Ovary (tissue), 9 donors: ENCODE results near the gene NEIL1. TPM values are rescaled to one million over a fixed set of nuclear protein-coding genes. Genes with fewer than 3 reads are reported as not detected.
A peak's percentile ranks its signal among the peaks of the same experiment; 100 is the strongest.

ENCODE experiments used
- DNase-seq, 5 donors: peaks; one replicate each; pipeline ENCODE4 v3.0.0-alpha.2; 2019 to 2020
- H3K27ac ChIP-seq, 2 donors: fragments of 200-600 bp; one replicate each; pipeline versions ENCODE4 v1.5.1 to v1.8.0; 2019 to 2022
- H3K27me3 ChIP-seq: fragments of 200-600 bp; one replicate; pipeline ENCODE4 v1.8.0; 2022
- H3K36me3 ChIP-seq: fragments of 200-600 bp; sonication (generic); one replicate; pipeline ENCODE4 v1.5.1; 2019
- H3K4me1 ChIP-seq: one replicate; pipeline ENCODE4 v1.8.1; 2013; ENCODE audit warnings: mild to moderate bottlenecking, moderate library complexity; ENCODE audit not compliant: insufficient read depth
- H3K4me3 ChIP-seq: fragments of 200-600 bp; sonication (generic); one replicate; pipeline ENCODE4 v1.5.1; 2017
- H3K9me3 ChIP-seq, 2 donors: fragments of 200-600 bp in 1 of 2; sonication (generic) in 1 of 2; one replicate each; pipeline versions ENCODE4 v1.5.1 to v1.8.1; 2013 to 2019; ENCODE audit warnings: mild to moderate bottlenecking in 1 of 2, moderate library complexity in 1 of 2
- CTCF ChIP-seq, 3 donors: fragments of 450-650 bp in 2 of 3; fragments of 200-600 bp in 1 of 3; IDR thresholded peaks; one replicate each; pipeline versions ENCODE4 v1.5.1 to v1.8.0; 2016 to 2022; ENCODE audit warnings: antibody characterized with exemption in 3 of 3, mild to moderate bottlenecking in 1 of 3
- EP300 ChIP-seq: sonication (generic); formaldehyde crosslinking; IDR thresholded peaks from one replicate; pipeline ENCODE4 v1.6.1; 2017; ENCODE audit warnings: antibody characterized with exemption
- POLR2A ChIP-seq: fragments of 450-650 bp; IDR thresholded peaks from one replicate; pipeline ENCODE4 v1.6.1; 2017; ENCODE audit warnings: antibody characterized with exemption, mild to moderate bottlenecking, moderate library complexity
- WGBS, 3 donors: extraction: QIAGEN DNeasy Blood & Tissue Kit in 1 of 3; methylation state at CpG; one replicate each; pipeline versions ENCODE4 v1.1.5 to v1.1.7; 2013 to 2017; 5-methylcytosine and 5-hydroxymethylcytosine counted together
- intact Hi-C, 4 donors: fragments of 100-400 bp; cut with DNase I; formaldehyde crosslinking; loops; one replicate each; pipeline versions ENCODE4 v1.11.0 to v1.15.1; 2022 to 2023
- polyA plus RNA-seq, 2 donors: library from polyadenylated mRNA; stranded (reverse); fragments of 200-250 nt in 1 of 2; fragments of 350-450 nt in 1 of 2; fragmentation: Illumina TruSeq in 1 of 2; extraction: RNeasy Lipid Tissue Mini Kit (QIAGEN cat#74804) in 1 of 2; gene quantifications; one replicate each; pipeline ENCODE4 v1.2.3, GENCODE V29; 2013 to 2014
- total RNA-seq, 7 donors: library from RNA; depleted of rRNA in 2 of 7; stranded (reverse); fragments of >200 nt in 2 of 7; fragmentation: NEBNext Ultra II Directional in 3 of 7; extraction: Animal tissue kit (Norgen Biotek cat#: 25700) in 3 of 7; gene quantifications; one replicate each; pipeline versions ENCODE4 v1.1.0 to v1.2.4, GENCODE V29; 2016 to 2023
- donor health status: DM: no; HTN: no; CAD: no; lungs with moderate emphysema.
- donor health status: DM: no; HTN: no; CAD: no.
- donor health status: Bipolar disorder and iron deficiency.
- donor health status: DM: yes; HTN: yes; CAD: no.
- donor health status: DM: no; HTN: no; CAD: no.
- donor health status: DM: yes; HTN: yes; CAD: no.

NEIL1 gene
- total and polyA plus RNA-seq, 9 donors = 8.1 to 80.2 (median 31.5) TPM

- 26 to 39% (median 27%) methylated on average over 3 of the region's 3 CpGs for WGBS, 3 donors
- TF ChIP-seq CTCF (IDR thresholded peaks at IDR 0.05) (no peak), EP300 (no peak), POLR2A (no peak)
- Histone ChIP-seq H3K27ac (peak overlapping the region in 1 of 2 donors; percentile 69), H3K4me3 (peak overlapping the region; percentile 67), H3K9me3 (no peaks in the 10 kb centered on the region), H3K4me1 (peaks cover 7% of the 10 kb centered on the region), H3K27me3 (no peaks in the 10 kb centered on the region), H3K36me3 (no peaks in the 10 kb centered on the region)
- intact Hi-C loops = no loop called here
- DNase-seq = no peak
Measured at GRCh38 chr15:75335313-75335704, 11.5 kb upstream of the NEIL1 start.

DNA sequence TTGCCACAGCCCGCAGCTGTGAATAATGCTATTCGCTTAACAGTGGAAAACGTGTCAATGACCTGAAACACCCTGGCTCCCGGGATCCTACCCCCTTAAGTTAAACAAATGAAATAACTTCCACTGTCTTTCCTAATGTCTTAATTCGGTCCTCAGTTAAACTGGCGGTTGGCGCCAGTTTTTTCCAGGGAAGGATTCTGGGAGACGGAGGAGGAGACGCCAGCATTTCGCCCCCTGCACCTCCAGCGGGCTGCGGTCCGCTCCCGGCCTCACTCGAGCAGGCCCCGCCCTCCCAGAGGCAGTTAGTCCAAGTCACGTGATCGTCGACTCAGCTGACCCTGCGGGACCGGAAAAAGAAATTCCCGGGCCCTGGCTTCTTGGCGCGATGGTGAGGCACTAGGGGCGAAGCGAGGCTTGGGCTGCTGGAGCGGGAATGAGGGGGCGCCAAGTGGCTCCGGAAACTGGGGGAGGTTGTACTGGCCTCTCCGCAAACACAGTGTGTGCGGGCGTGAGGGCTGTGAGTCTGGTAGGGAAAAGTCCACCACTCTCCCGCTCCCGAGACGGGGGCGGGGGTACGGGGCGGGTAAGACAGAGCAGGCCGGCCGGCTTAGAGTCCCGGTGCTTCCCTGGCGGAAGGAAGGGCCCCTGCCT lies 11.0 kb upstream of the NEIL1 start, which contains the start of gene COMMD4:
TSS of gene COMMD4 (plus strand) at position 359 of the 651 bp plus-strand sequence. CDS start at position 386, 27 bp downstream.
- intact Hi-C loops = no loop called here
- peak within 1 kb of the TSS; percentile 67 for H3K4me3 ChIP-seq
- TF ChIP-seq EP300 (no peak), POLR2A (no peak), CTCF (IDR thresholded peaks at IDR 0.05) (no peak)
- H3K27ac ChIP-seq = peak within 1 kb of the TSS in 1 of 2 donors; percentile 69
- H3K9me3 ChIP-seq = no peaks in the 10 kb centered on the region
- peaks cover 7% of the 10 kb centered on the region for H3K4me1 ChIP-seq
- no peaks in the 10 kb centered on the region for H3K27me3 ChIP-seq
- WGBS, 3 donors = 0% methylated on average over 42 of the region's 42 CpGs
- peak; percentile 96 to 98 (median 98) for DNase-seq
- H3K36me3 ChIP-seq = no peaks in the 10 kb centered on the region

- TF ChIP-seq EP300 = no peak
- TF ChIP-seq CTCF (IDR thresholded peaks at IDR 0.05) = no peak
- no peak for TF ChIP-seq POLR2A
- no peaks in the 10 kb centered on the region for H3K9me3 ChIP-seq
- H3K4me3 ChIP-seq = no peak overlapping the region
- H3K27ac ChIP-seq = no peak overlapping the region
- no peaks in the 10 kb centered on the region for H3K27me3 ChIP-seq
- no peaks in the 10 kb centered on the region for H3K36me3 ChIP-seq
- peak in 1 of 5 donors; percentile 15 for DNase-seq
- intact Hi-C loops = no loop called here
- 83 to 86% (median 85%) methylated on average over 11 of the region's 11 CpGs for WGBS, 3 donors
- H3K4me1 ChIP-seq = peaks cover 7% of the 10 kb centered on the region
Measured at GRCh38 chr15:75338661-75339240, 8.1 kb upstream of the NEIL1 start.

DNA sequence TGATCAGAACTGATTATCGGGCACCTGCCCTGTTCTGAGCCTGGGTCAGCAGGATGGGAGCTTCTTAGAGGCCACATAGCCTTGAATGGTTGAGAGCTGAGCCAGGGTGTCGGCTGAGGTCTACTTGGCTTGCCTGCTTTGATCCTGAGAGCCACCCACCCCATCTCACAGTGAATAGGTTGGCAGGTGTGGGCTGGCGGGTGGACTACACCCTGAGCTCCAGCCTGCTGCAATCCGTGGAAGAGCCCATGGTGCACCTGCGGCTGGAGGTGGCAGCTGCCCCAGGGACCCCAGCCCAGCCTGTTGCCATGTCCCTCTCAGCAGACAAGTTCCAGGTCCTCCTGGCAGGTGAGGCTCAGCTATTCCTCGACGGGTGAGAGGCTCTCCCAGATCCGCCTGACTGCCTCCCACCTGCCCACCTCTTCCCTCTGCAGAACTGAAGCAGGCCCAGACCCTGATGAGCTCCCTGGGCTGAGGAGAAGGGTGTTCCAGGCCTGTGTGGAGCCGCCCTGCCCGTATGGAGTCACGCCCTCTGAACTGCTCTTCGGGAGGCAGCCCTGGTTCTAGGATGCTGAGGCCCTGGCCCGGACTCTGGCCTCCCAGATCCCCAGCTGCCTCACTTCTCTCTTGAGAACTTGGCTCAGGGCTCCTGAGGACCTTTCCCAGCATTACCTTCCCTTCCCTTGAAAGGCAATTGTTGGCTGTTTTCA lies 7.2 kb upstream of the NEIL1 start:
- H3K27ac ChIP-seq = no peak overlapping the region
- no peaks in the 10 kb centered on the region for H3K27me3 ChIP-seq
- TF ChIP-seq EP300 (no peak), CTCF (IDR thresholded peaks at IDR 0.05) (no peak), POLR2A (no peak)
- peak in 1 of 5 donors; percentile 16 for DNase-seq
- intact Hi-C loops = no loop called here
- no peak overlapping the region for H3K4me3 ChIP-seq
- H3K36me3 ChIP-seq = no peaks in the 10 kb centered on the region
- H3K9me3 ChIP-seq = no peaks in the 10 kb centered on the region
- peaks cover 7% of the 10 kb centered on the region for H3K4me1 ChIP-seq
- WGBS, 3 donors = 85 to 90% (median 87%) methylated on average over 13 of the region's 13 CpGs
